Middle frontal gyrus (tissue), 1 donor: Measurements from ENCODE around the gene STRIT1.
A peak's percentile ranks its signal among the peaks of the same experiment; 100 is the strongest.

Experiments used
- DNase-seq: peaks from one replicate; pipeline ENCODE4 v3.0.0-alpha.2; 2015; ENCODE audit warnings: low spot score; ENCODE audit errors: extremely low spot score

Gene STRIT1

GRCh38 chr3:155293516-155293915 lies at the start of gene STRIT1:
TSS of gene STRIT1 (minus strand) at chr3:155293683.
- DNase-seq: no peak

GRCh38 chr3:155342344-155342743 lies 48.9 kb upstream of the STRIT1 start:
- no peak for DNase-seq

- no peak for DNase-seq
Measured at GRCh38 chr3:155339052-155339451, 45.6 kb upstream of the STRIT1 start.

- no peak for DNase-seq
Measured at GRCh38 chr3:155335724-155336354, 42.4 kb upstream of the STRIT1 start.

- DNase-seq: no peak
Measured at GRCh38 chr3:155334914-155335723, 41.6 kb upstream of the STRIT1 start.

- no peak for DNase-seq
Measured at GRCh38 chr3:155334215-155334913, 40.9 kb upstream of the STRIT1 start.

- no peak for DNase-seq
Measured at GRCh38 chr3:155332716-155333115, 39.2 kb upstream of the STRIT1 start.

- no peak for DNase-seq
Measured at GRCh38 chr3:155331078-155331477, 37.6 kb upstream of the STRIT1 start.

GRCh38 chr3:155330370-155330769 lies 36.9 kb upstream of the STRIT1 start:
- no peak for DNase-seq

- no peak for DNase-seq
Measured at GRCh38 chr3:155329513-155330048, 36.1 kb upstream of the STRIT1 start.

- no peak for DNase-seq
Measured at GRCh38 chr3:155327871-155328270, 34.4 kb upstream of the STRIT1 start.

GRCh38 chr3:155327430-155327829 lies 33.9 kb upstream of the STRIT1 start:
- no peak for DNase-seq

- DNase-seq: no peak
Measured at GRCh38 chr3:155326901-155327300, 33.4 kb upstream of the STRIT1 start.

GRCh38 chr3:155326244-155326643 lies 32.8 kb upstream of the STRIT1 start:
- DNase-seq: no peak

- no peak for DNase-seq
Measured at GRCh38 chr3:155325263-155325835, 31.9 kb upstream of the STRIT1 start.

- peak; percentile 19 for DNase-seq
Measured at GRCh38 chr3:155323063-155323666, 29.7 kb upstream of the STRIT1 start.

- no peak for DNase-seq
Measured at GRCh38 chr3:155321418-155321817, 27.9 kb upstream of the STRIT1 start.

GRCh38 chr3:155320934-155321333 lies 27.5 kb upstream of the STRIT1 start:
- no peak for DNase-seq

- no peak for DNase-seq
Measured at GRCh38 chr3:155318740-155319139, 25.3 kb upstream of the STRIT1 start.

GRCh38 chr3:155317211-155317610 lies 23.7 kb upstream of the STRIT1 start:
- no peak for DNase-seq

- DNase-seq: no peak
Measured at GRCh38 chr3:155316426-155316825, 22.9 kb upstream of the STRIT1 start.
